GM12874 (cell line): Measurements from ENCODE around the gene CDKN2A.

ENCODE experiments used
- CTCF ChIP-seq: IDR thresholded peaks from 2 replicates; pipeline ENCODE4 v1.5.1; 2011; ENCODE audit warnings: low read depth, mild to moderate bottlenecking, control low read depth, low read length, moderate library complexity; ENCODE audit not compliant: insufficient read depth

The CDKN2A gene

GRCh38 chr9:22036866-22037626 is 42.9 kb upstream of the CDKN2A start:
- TF ChIP-seq CTCF: no peak

- no peak for TF ChIP-seq CTCF
These were observed 41.4 kb upstream of the CDKN2A start for GRCh38 chr9:22035591-22036011.

- TF ChIP-seq CTCF: no peak
These were observed 38.9 kb upstream of the CDKN2A start for GRCh38 chr9:22033012-22033630.

- no peak for TF ChIP-seq CTCF
These were observed 37.6 kb upstream of the CDKN2A start for GRCh38 chr9:22031655-22032411.

- no peak for TF ChIP-seq CTCF
These were observed 36.0 kb upstream of the CDKN2A start for GRCh38 chr9:22030101-22030598.

- no peak for TF ChIP-seq CTCF
These were observed 35.0 kb upstream of the CDKN2A start for GRCh38 chr9:22029231-22029630.

- TF ChIP-seq CTCF: no peak
These were observed 34.2 kb upstream of the CDKN2A start for GRCh38 chr9:22028394-22028793.
